Stimulated activated CD8-positive, alpha-beta memory T cell treated with anti-CD3 and anti-CD28 coated beads, Interleukin-4, amount 100 ng/mL, for 24 hours (primary cell): Measurements from ENCODE around the gene CCR8.

Experiments used
- DNase-seq: peaks from one replicate; pipeline ENCODE4 v3.0.0-alpha.2; 2020; ENCODE audit warnings: low read depth

The CCR8 gene

GRCh38 chr3:39329493-39329892, at the start of gene CCR8:
Gene CCR8, plus strand, starts transcription at chr3:39329709. Its CDS starts 2,623 bp downstream, at chr3:39332332.
- no peak for DNase-seq

GRCh38 chr3:39279745-39280517, 49.6 kb upstream of the CCR8 start, which contains the start of gene CX3CR1:
Gene CX3CR1, minus strand, starts transcription at chr3:39280036. Its CDS starts 13,527 bp downstream, at chr3:39266509.
- DNase-seq = no peak

- no peak for DNase-seq
Measured at GRCh38 chr3:39280571-39280970, 48.9 kb upstream of the CCR8 start.

- DNase-seq = no peak
Measured at GRCh38 chr3:39281533-39281932, 48.0 kb upstream of the CCR8 start.

- no peak for DNase-seq
Measured at GRCh38 chr3:39282057-39282456, 47.5 kb upstream of the CCR8 start.

- DNase-seq = no peak
Measured at GRCh38 chr3:39284457-39284881, 45.0 kb upstream of the CCR8 start.

- no peak for DNase-seq
Measured at GRCh38 chr3:39285332-39285731, 44.2 kb upstream of the CCR8 start.

GRCh38 chr3:39286771-39287170, 42.7 kb upstream of the CCR8 start:
- DNase-seq = no peak

- no peak for DNase-seq
Measured at GRCh38 chr3:39287216-39288164, 42.0 kb upstream of the CCR8 start.

- peak; percentile 75 for DNase-seq
Measured at GRCh38 chr3:39288300-39288808, 41.2 kb upstream of the CCR8 start.

- DNase-seq = no peak
Measured at GRCh38 chr3:39289107-39289506, 40.4 kb upstream of the CCR8 start.

- DNase-seq = no peak
Measured at GRCh38 chr3:39290255-39290654, 39.3 kb upstream of the CCR8 start.

- peak; percentile 52 for DNase-seq
Measured at GRCh38 chr3:39291903-39292329, 37.6 kb upstream of the CCR8 start.

- no peak for DNase-seq
Measured at GRCh38 chr3:39292961-39293360, 36.5 kb upstream of the CCR8 start.

GRCh38 chr3:39294446-39295183, 34.9 kb upstream of the CCR8 start:
- no peak for DNase-seq

- no peak for DNase-seq
Measured at GRCh38 chr3:39295184-39295775, 34.2 kb upstream of the CCR8 start.

GRCh38 chr3:39296197-39297077, 33.1 kb upstream of the CCR8 start:
- no peak for DNase-seq

- no peak for DNase-seq
Measured at GRCh38 chr3:39299279-39299678, 30.2 kb upstream of the CCR8 start.

- no peak for DNase-seq
Measured at GRCh38 chr3:39302178-39302577, 27.3 kb upstream of the CCR8 start.

- DNase-seq = no peak
Measured at GRCh38 chr3:39313289-39313688, 16.2 kb upstream of the CCR8 start.
